CMK (cell line): ENCODE results near the gene NEDD9.

Experiments used
- DNase-seq: peaks from one replicate; pipeline ENCODE4 v3.0.0-alpha.2; 2010; ENCODE audit warnings: low read depth

NEDD9 gene

GRCh38 chr6:11232193-11232769 is at the start of gene NEDD9:
NEDD9 (minus strand) TSS chr6:11232668; CDS start chr6:11232515, 153 bp downstream.
- peak; percentile 68 for DNase-seq

GRCh38 chr6:11282245-11282644 is 49.8 kb upstream of the NEDD9 start:
- DNase-seq, result no peak

GRCh38 chr6:11280394-11280793 is 47.9 kb upstream of the NEDD9 start:
- no peak for DNase-seq

GRCh38 chr6:11279284-11279689 is 46.8 kb upstream of the NEDD9 start:
- DNase-seq, result no peak

- DNase-seq, result no peak
These were observed 45.7 kb upstream of the NEDD9 start for GRCh38 chr6:11278207-11278559.

GRCh38 chr6:11277275-11278206 is 45.1 kb upstream of the NEDD9 start:
- DNase-seq, result no peak

- DNase-seq, result no peak
These were observed 44.4 kb upstream of the NEDD9 start for GRCh38 chr6:11276911-11277274.

GRCh38 chr6:11276228-11276627 is 43.8 kb upstream of the NEDD9 start:
- DNase-seq, result no peak

GRCh38 chr6:11275598-11275997 is 43.1 kb upstream of the NEDD9 start:
- DNase-seq, result no peak

- DNase-seq, result no peak
These were observed 41.1 kb upstream of the NEDD9 start for GRCh38 chr6:11273406-11274065.

GRCh38 chr6:11272491-11273192 is 40.2 kb upstream of the NEDD9 start:
- no peak for DNase-seq

- DNase-seq, result no peak
These were observed 39.0 kb upstream of the NEDD9 start for GRCh38 chr6:11271228-11272020.

- DNase-seq, result no peak
These were observed 37.9 kb upstream of the NEDD9 start for GRCh38 chr6:11270030-11271027.

GRCh38 chr6:11268978-11269377 is 36.5 kb upstream of the NEDD9 start:
- DNase-seq, result no peak

- DNase-seq, result no peak
These were observed 34.5 kb upstream of the NEDD9 start for GRCh38 chr6:11266926-11267325.

- no peak for DNase-seq
These were observed 33.5 kb upstream of the NEDD9 start for GRCh38 chr6:11265932-11266331.

- no peak for DNase-seq
These were observed 31.6 kb upstream of the NEDD9 start for GRCh38 chr6:11264100-11264499.

- DNase-seq, result no peak
These were observed 30.9 kb upstream of the NEDD9 start for GRCh38 chr6:11263291-11263775.

- no peak for DNase-seq
These were observed 29.8 kb upstream of the NEDD9 start for GRCh38 chr6:11262242-11262641.
